ENCODE measurements around the gene PRKACB. TPM values are rescaled to one million over a fixed set of nuclear protein-coding genes. Genes with fewer than 3 reads are reported as not detected.

PRKACB gene
- total RNA-seq, 1 experiment from 2014 or later: 135 TPM

GRCh38 chr1:84103197-84103992 lies 40.7 kb upstream of the PRKACB start:
- peak; percentile 51 for DNase-seq (ENCODE audit: low read depth, low spot score)
- H3K27ac ChIP-seq (ENCODE audit: low read depth, low read length): peak overlapping the region; percentile 55
- no peaks in the 10 kb centered on the region for H3K27me3 ChIP-seq (ENCODE audit: insufficient read depth, low read length)
- ChIA-PET RAD21 (ENCODE audit: low non-redundant PET in 1 of 2, low total read pairs in 2 of 2, uncharacterized antibody in 2 of 2, unreplicated experiment in 2 of 2) (interaction anchor here in 1 of 2 experiments (1.0 kb wide), 1 partner anchor 13 kb away, joined by 4 read pairs; no protein-coding TSS in a partner anchor), CTCF (interaction anchor here (1.1 kb wide), 1 partner anchor 18 kb away, joined by 3 read pairs; no protein-coding TSS in a partner anchor), POLR2A (no interaction called here)
- peaks cover 22 to 28% of the 10 kb centered on the region in 2 experiments for H3K4me1 ChIP-seq (ENCODE audit: control insufficient read depth in 1 of 2, insufficient read depth in 2 of 2, low read length in 2 of 2)
- no peak overlapping the region for H2AFZ ChIP-seq (ENCODE audit: low read depth, low read length, poor library complexity, severe bottlenecking)
- no peak overlapping the region for H3K4me3 ChIP-seq (replicated peaks in 1 of 2; ENCODE audit: low read depth in 1 of 2, low read length in 2 of 2)
- no peaks in the 10 kb centered on the region for H3K9me2 ChIP-seq (ENCODE audit: insufficient read depth)
- H4K20me1 ChIP-seq (ENCODE audit: insufficient read depth): no peaks in the 10 kb centered on the region
- no peaks in the 10 kb centered on the region for H3K36me3 ChIP-seq (ENCODE audit: control insufficient read depth in 1 of 2, insufficient read depth in 2 of 2, low read length in 2 of 2)
- no peak for TF ChIP-seq ATF3 (IDR thresholded peaks at IDR 0.05)
- TF ChIP-seq SIN3A (IDR thresholded peaks at IDR 0.05; ENCODE audit: low read depth): no peak
- no peak for TF ChIP-seq EGR1 (IDR thresholded peaks at IDR 0.05; ENCODE audit: low read depth)
- peak; percentile 47; the same call in 1 of the 2 replicates for TF ChIP-seq MAX (IDR thresholded peaks at IDR 0.05)
- TF ChIP-seq JUND (IDR thresholded peaks at IDR 0.05): peak; percentile 70
- no peak for TF ChIP-seq CEBPB (IDR thresholded peaks at IDR 0.05; ENCODE audit: low read depth)
- no peak for TF ChIP-seq ZNF274 (IDR thresholded peaks at IDR 0.05; ENCODE audit: low read depth, low read length)
- TF ChIP-seq CBX3 (IDR thresholded peaks at IDR 0.05; ENCODE audit: low read depth): peak; percentile 67
- peak; percentile 56; the same call in 1 of the 2 replicates for TF ChIP-seq FOSL1 (IDR thresholded peaks at IDR 0.05; ENCODE audit: low read depth)
- peak; percentile 50; the same call in 1 of the 2 replicates for TF ChIP-seq SRF (IDR thresholded peaks at IDR 0.05; ENCODE audit: low read depth)
- no peak for TF ChIP-seq ELF1 (IDR thresholded peaks at IDR 0.05; ENCODE audit: borderline replicate concordance, low read depth)
- TF ChIP-seq SP1 (IDR thresholded peaks at IDR 0.05; ENCODE audit: low read depth): peak; percentile 33; the same call in 1 of the 2 replicates
- TF ChIP-seq EZH2phosphoT487 (IDR thresholded peaks at IDR 0.05; ENCODE audit: borderline replicate concordance): no peak
- no peak for TF ChIP-seq POLR2AphosphoS5 (IDR thresholded peaks at IDR 0.05; ENCODE audit: low read depth, low read length)
- H3K9ac ChIP-seq (ENCODE audit: low read length): peak overlapping the region; percentile 10
- peak overlapping the region; percentile 52 for H3K4me2 ChIP-seq (ENCODE audit: low read length)
- BruUV-seq (replicated peaks): no TSS peak
- H3K79me2 ChIP-seq (ENCODE audit: insufficient read depth, low read length): peaks cover 4% of the 10 kb centered on the region; the same call in 1 of the 2 replicates
- no peaks in the 10 kb centered on the region for H3K9me3 ChIP-seq (ENCODE audit: control insufficient read depth in 1 of 2, insufficient read depth in 1 of 2, low read depth in 1 of 2, low read length in 2 of 2)
- intact Hi-C loops (cut with micrococcal nuclease): no loop called here
- peak; percentile 91 for ATAC-seq

Measured in HCT116 (cell line).